22Rv1 (cell line): Measurements from ENCODE around the gene COL5A1.

Experiments
- ZFX ChIP-seq: fragments of 450-650 bp; IDR thresholded peaks from 2 replicates; pipeline ENCODE4 v1.6.1; 2017; ENCODE audit warnings: antibody characterized with exemption, borderline replicate concordance
- TF ChIP-seq, protein P1 (sequence below): fragments of 450-650 bp; IDR thresholded peaks from 2 replicates; pipeline ENCODE4 v1.5.1; 2017; ENCODE audit warnings: mild to moderate bottlenecking

DNA sequence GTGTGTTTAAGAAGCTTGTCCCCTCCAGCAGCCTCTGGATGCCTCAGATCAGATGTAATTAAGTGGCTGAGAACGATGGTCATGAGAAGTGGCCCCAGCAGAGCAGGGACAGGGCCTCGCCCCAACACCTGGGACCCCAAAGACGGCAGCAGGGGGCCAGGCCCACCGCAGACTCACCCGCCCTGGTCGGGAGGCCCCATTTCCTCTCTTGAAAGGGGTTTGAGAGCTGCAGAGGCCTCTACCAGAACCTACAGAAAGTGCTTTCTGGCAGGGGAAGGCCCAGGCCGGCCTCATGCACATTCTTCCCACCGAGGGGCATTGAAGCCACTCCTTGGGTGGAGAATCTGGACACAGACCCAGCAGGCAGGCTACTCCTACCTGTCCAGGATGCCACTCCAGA is 153.8 kb downstream of the COL5A1 start:
- TF ChIP-seq, protein P1, sequence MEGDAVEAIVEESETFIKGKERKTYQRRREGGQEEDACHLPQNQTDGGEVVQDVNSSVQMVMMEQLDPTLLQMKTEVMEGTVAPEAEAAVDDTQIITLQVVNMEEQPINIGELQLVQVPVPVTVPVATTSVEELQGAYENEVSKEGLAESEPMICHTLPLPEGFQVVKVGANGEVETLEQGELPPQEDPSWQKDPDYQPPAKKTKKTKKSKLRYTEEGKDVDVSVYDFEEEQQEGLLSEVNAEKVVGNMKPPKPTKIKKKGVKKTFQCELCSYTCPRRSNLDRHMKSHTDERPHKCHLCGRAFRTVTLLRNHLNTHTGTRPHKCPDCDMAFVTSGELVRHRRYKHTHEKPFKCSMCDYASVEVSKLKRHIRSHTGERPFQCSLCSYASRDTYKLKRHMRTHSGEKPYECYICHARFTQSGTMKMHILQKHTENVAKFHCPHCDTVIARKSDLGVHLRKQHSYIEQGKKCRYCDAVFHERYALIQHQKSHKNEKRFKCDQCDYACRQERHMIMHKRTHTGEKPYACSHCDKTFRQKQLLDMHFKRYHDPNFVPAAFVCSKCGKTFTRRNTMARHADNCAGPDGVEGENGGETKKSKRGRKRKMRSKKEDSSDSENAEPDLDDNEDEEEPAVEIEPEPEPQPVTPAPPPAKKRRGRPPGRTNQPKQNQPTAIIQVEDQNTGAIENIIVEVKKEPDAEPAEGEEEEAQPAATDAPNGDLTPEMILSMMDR = no peak
- no peak for TF ChIP-seq ZFX
